Mesothelial cell of epicardium (in vitro differentiated cells): Measurements from ENCODE around the gene TSR2. TPM values are rescaled to one million over a fixed set of nuclear protein-coding genes. Genes with fewer than 3 reads are reported as not detected.

ENCODE experiments used
- DNase-seq, 2 experiments: peaks; one replicate each; pipeline ENCODE4 v3.0.0; 2021; ENCODE audit warnings: low spot score in 2 of 2; ENCODE audit not compliant: unreplicated experiment in 2 of 2
- H3K27ac Mint-ChIP-seq: 2 replicates; pipeline ENCODE4 v1.8.0; 2021; ENCODE audit warnings: mixed read lengths
- H3K27me3 Mint-ChIP-seq: 2 replicates; pipeline ENCODE4 v1.8.0; 2021; ENCODE audit warnings: low read depth, mixed read lengths
- H3K36me3 Mint-ChIP-seq: 2 replicates; pipeline ENCODE4 v1.8.0; 2021; ENCODE audit warnings: mixed read lengths
- H3K4me1 Mint-ChIP-seq: 2 replicates; pipeline ENCODE4 v1.8.0; 2021; ENCODE audit warnings: mixed read lengths
- H3K4me3 Mint-ChIP-seq: 2 replicates; pipeline ENCODE4 v1.8.0; 2021; ENCODE audit warnings: mild to moderate bottlenecking, moderate library complexity, mixed read lengths
- H3K9me3 Mint-ChIP-seq: 2 replicates; pipeline ENCODE4 v1.8.0; 2021; ENCODE audit warnings: mixed read lengths
- CTCF ChIP-seq: fragments of 200-600 bp; sonication (generic); IDR thresholded peaks from one replicate; pipeline ENCODE4 v1.5.0; 2021; ENCODE audit warnings: antibody characterized with exemption; ENCODE audit not compliant: unreplicated experiment
- total RNA-seq: library from RNA; stranded (reverse); gene quantifications from 3 replicates; pipeline ENCODE4 v1.2.1, GENCODE V29; 2021

TSR2 gene
- total RNA-seq, 1 donor from 2014 or later = 25.1 TPM

GRCh38 chrX:54415534-54416350 lies 24.5 kb upstream of the TSR2 start:
- no peak for TF ChIP-seq CTCF
- H3K27me3 Mint-ChIP-seq = no peaks in the 10 kb centered on the region
- no peak for DNase-seq
- H3K36me3 Mint-ChIP-seq = no peaks in the 10 kb centered on the region
- peak overlapping the region; percentile 41 for H3K4me3 Mint-ChIP-seq
- peaks cover 25% of the 10 kb centered on the region for H3K9me3 Mint-ChIP-seq
- H3K4me1 Mint-ChIP-seq = no peaks in the 10 kb centered on the region
- H3K27ac Mint-ChIP-seq = peak overlapping the region; percentile 45

DNA sequence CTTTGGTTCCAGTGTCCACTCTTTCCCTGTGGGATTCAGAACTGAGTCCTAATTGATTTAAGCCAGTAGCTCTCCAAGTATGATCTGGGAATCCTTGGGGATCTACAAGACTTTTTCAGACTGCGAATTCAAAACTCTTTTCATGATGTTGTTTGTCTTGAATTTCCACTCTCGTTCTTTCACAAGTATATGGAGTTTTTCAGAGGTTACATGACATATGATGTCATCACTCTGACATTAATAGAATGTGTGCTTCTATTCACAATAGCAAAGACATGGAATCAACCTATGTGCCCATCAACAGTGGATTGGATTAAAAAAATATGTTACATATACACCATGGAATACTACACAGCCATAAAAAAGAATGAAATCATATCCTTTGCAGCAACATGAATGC lies 23.2 kb upstream of the TSR2 start:
- no peak for TF ChIP-seq CTCF
- H3K36me3 Mint-ChIP-seq = no peaks in the 10 kb centered on the region
- no peaks in the 10 kb centered on the region for H3K4me1 Mint-ChIP-seq
- no peak overlapping the region for H3K27ac Mint-ChIP-seq
- H3K27me3 Mint-ChIP-seq = no peaks in the 10 kb centered on the region
- no peak for DNase-seq
- no peak overlapping the region for H3K4me3 Mint-ChIP-seq
- peaks cover 25% of the 10 kb centered on the region for H3K9me3 Mint-ChIP-seq

GRCh38 chrX:54419559-54420302 lies 20.5 kb upstream of the TSR2 start:
- no peak for TF ChIP-seq CTCF
- peaks cover 23% of the 10 kb centered on the region for H3K9me3 Mint-ChIP-seq
- H3K27me3 Mint-ChIP-seq = no peaks in the 10 kb centered on the region
- no peaks in the 10 kb centered on the region for H3K36me3 Mint-ChIP-seq
- H3K4me1 Mint-ChIP-seq = no peaks in the 10 kb centered on the region
- no peak for DNase-seq
- no peak overlapping the region for H3K27ac Mint-ChIP-seq
- H3K4me3 Mint-ChIP-seq = no peak overlapping the region

DNA sequence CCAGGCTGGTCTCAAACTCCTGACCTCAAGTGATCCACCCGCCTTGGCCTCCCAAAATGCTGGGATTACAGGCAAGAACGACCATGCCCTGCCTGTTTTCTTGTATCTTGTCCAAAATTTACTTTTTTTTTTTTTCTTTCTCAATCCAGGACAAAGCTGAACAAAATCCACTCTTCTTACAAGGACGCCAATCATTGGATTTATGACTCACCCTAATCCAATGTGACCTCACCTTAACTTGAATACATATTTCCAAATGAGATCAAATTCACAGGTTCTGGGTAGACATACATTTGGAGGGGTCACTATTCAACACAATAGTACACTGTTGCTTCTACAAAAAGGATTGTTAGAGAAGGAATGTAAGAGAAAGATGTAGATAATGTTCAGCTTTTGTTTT lies 18.0 kb upstream of the TSR2 start:
- H3K36me3 Mint-ChIP-seq = no peaks in the 10 kb centered on the region
- no peaks in the 10 kb centered on the region for H3K27me3 Mint-ChIP-seq
- no peak for TF ChIP-seq CTCF
- H3K27ac Mint-ChIP-seq = no peak overlapping the region
- no peak for DNase-seq
- H3K4me3 Mint-ChIP-seq = no peak overlapping the region
- no peaks in the 10 kb centered on the region for H3K4me1 Mint-ChIP-seq
- H3K9me3 Mint-ChIP-seq = peaks cover 14% of the 10 kb centered on the region

DNA sequence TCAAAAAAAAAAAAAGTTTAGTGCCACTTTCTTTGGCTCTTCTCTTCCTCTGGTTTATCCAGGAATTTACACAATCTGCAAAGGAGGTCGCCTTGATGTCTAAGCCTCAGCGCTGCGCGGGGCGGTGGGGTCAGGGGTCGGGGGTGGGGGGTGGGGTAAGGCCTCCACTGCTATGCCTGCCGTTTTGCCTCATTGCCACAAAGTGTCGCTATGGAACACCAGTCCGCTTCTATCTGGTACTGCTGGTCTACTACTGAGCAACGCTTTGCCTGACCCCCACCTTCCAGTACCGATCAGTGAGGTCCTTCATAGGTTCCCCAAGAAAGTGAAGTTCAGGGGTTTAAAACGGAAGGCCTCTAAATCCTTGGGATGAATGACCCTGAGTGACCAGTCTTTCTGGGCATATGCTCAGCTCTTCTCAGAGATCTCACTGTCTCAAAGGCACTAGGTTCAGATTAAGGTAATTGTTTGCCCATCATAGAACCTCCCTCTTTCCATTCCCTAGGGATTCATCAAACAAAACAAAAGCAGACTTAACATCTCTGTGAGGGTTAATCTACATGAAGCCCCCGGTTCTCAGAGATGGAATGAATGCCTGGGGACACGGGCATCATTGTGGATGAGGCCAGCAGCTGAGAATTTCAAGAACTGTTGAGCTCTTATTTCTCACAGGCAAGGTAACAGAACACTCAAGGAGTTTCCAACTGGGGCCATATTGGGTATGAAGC lies 16.9 kb upstream of the TSR2 start:
- no peak overlapping the region for H3K27ac Mint-ChIP-seq
- H3K4me3 Mint-ChIP-seq = no peak overlapping the region
- H3K27me3 Mint-ChIP-seq = no peaks in the 10 kb centered on the region
- no peaks in the 10 kb centered on the region for H3K36me3 Mint-ChIP-seq
- H3K4me1 Mint-ChIP-seq = no peaks in the 10 kb centered on the region
- no peak for DNase-seq
- H3K9me3 Mint-ChIP-seq = peaks cover 18% of the 10 kb centered on the region
- TF ChIP-seq CTCF = no peak
